H9 (cell line): ENCODE data around the gene TRIM56. TPM values are rescaled to one million over a fixed set of nuclear protein-coding genes. Genes with fewer than 3 reads are reported as not detected.

ENCODE experiments used
- DNase-seq: peaks from one replicate; pipeline ENCODE4 v3.0.0-alpha.2; 2017
- H2AFZ ChIP-seq: one replicate; pipeline ENCODE4 v1.6.1; 2013; ENCODE audit warnings: mild to moderate bottlenecking, low read length, control low read depth, moderate library complexity
- H2AK5ac ChIP-seq: 2 replicates; pipeline ENCODE4 v1.6.1; 2013; ENCODE audit warnings: low read length, control low read depth, mixed read lengths; ENCODE audit not compliant: insufficient read length
- H2BK120ac ChIP-seq: one replicate; pipeline ENCODE4 v1.6.1; 2013; ENCODE audit warnings: low read depth, mild to moderate bottlenecking, low read length, control low read depth, inconsistent platforms; ENCODE audit not compliant: poor library complexity, severe bottlenecking
- H2BK12ac ChIP-seq: 2 replicates; pipeline ENCODE4 v1.6.1; 2013; ENCODE audit warnings: low read length, control low read depth, mixed read lengths, low read depth; ENCODE audit not compliant: insufficient read length
- H2BK15ac ChIP-seq: 2 replicates; pipeline ENCODE4 v1.6.1; 2013; ENCODE audit warnings: low read depth, low read length, control low read depth
- H2BK20ac ChIP-seq: one replicate; pipeline ENCODE4 v1.6.1; 2013; ENCODE audit warnings: low read depth, mild to moderate bottlenecking, low read length, control low read depth, inconsistent platforms; ENCODE audit not compliant: poor library complexity, severe bottlenecking
- H2BK5ac ChIP-seq: 2 replicates; pipeline ENCODE4 v1.6.1; 2013; ENCODE audit warnings: low read length, control low read depth, mixed read lengths; ENCODE audit not compliant: insufficient read length
- H3K14ac ChIP-seq: 2 replicates; pipeline ENCODE4 v1.6.1; 2013; ENCODE audit warnings: low read length, control low read depth; ENCODE audit not compliant: insufficient read depth
- H3K18ac ChIP-seq: 2 replicates; pipeline ENCODE4 v1.6.1; 2013; ENCODE audit warnings: low read depth, mild to moderate bottlenecking, mixed read lengths, low read length, control low read depth; ENCODE audit not compliant: insufficient read length
- H3K23ac ChIP-seq: 2 replicates; pipeline ENCODE4 v1.6.1; 2013; ENCODE audit warnings: low read length, control low read depth, mixed read lengths, low read depth; ENCODE audit not compliant: insufficient read length
- H3K23me2 ChIP-seq: 2 replicates; pipeline ENCODE4 v1.6.1; 2013; ENCODE audit warnings: low read depth, mild to moderate bottlenecking, mixed read lengths, low read length, control low read depth; ENCODE audit not compliant: insufficient read length, poor library complexity, severe bottlenecking
- H3K27ac ChIP-seq: 2 replicates; pipeline ENCODE4 v1.5.1; 2013; ENCODE audit warnings: low read length, control low read depth, mixed read lengths, low read depth; ENCODE audit not compliant: insufficient read length
- H3K27me3 ChIP-seq: 2 replicates; pipeline ENCODE4 v1.6.1; 2013; ENCODE audit warnings: low read length, control low read depth, inconsistent platforms; ENCODE audit not compliant: insufficient read depth
- H3K4ac ChIP-seq: 2 replicates; pipeline ENCODE4 v1.6.1; 2013; ENCODE audit warnings: low read depth, mild to moderate bottlenecking, control low read depth, inconsistent platforms, low read length, moderate library complexity
- H3K4me1 ChIP-seq: 2 replicates; pipeline ENCODE4 v1.6.1; 2013; ENCODE audit warnings: low read length, control low read depth, inconsistent platforms; ENCODE audit not compliant: insufficient read depth
- H3K4me2 ChIP-seq: 2 replicates; pipeline ENCODE4 v1.6.1; 2013; ENCODE audit warnings: low read length, control low read depth, mixed read lengths; ENCODE audit not compliant: insufficient read length, insufficient read depth
- H3K56ac ChIP-seq: 2 replicates; pipeline ENCODE4 v1.6.1; 2013; ENCODE audit warnings: low read depth, mild to moderate bottlenecking, mixed read lengths, low read length, control low read depth; ENCODE audit not compliant: insufficient read length
- H3K79me1 ChIP-seq: 2 replicates; pipeline ENCODE4 v1.6.1; 2013; ENCODE audit warnings: low read depth, mild to moderate bottlenecking, moderate library complexity, low read length, control low read depth, inconsistent platforms; ENCODE audit not compliant: insufficient read depth, poor library complexity, severe bottlenecking
- H3K79me2 ChIP-seq: 2 replicates; pipeline ENCODE4 v1.6.1; 2013; ENCODE audit warnings: low read length, control low read depth, inconsistent platforms; ENCODE audit not compliant: insufficient read depth
- H3K9ac ChIP-seq: 2 replicates; pipeline ENCODE4 v1.6.1; 2013; ENCODE audit warnings: low read length, control low read depth, mixed read lengths; ENCODE audit not compliant: insufficient read length; ENCODE audit errors: extremely low read depth
- H3K9me3 ChIP-seq: one replicate; pipeline ENCODE4 v1.6.1; 2013; ENCODE audit warnings: low read depth, low read length, inconsistent platforms; ENCODE audit not compliant: control insufficient read depth
- H3T11ph ChIP-seq: one replicate; pipeline ENCODE4 v1.6.1; 2013; ENCODE audit warnings: mild to moderate bottlenecking, low read length, control low read depth, inconsistent platforms
- H4K20me1 ChIP-seq: one replicate; pipeline ENCODE4 v1.6.1; 2013; ENCODE audit not compliant: control insufficient read depth, insufficient read length, insufficient read depth
- H4K5ac ChIP-seq: 2 replicates; pipeline ENCODE4 v1.6.1; 2013; ENCODE audit warnings: low read depth, mild to moderate bottlenecking, mixed read lengths, low read length, control low read depth; ENCODE audit not compliant: insufficient read length
- H4K8ac ChIP-seq: replicated peaks from 2 replicates; pipeline ENCODE4 v1.6.1; 2013; ENCODE audit warnings: low read length, control low read depth, mixed read lengths, low read depth; ENCODE audit not compliant: insufficient read length
- H4K91ac ChIP-seq: 2 replicates; pipeline ENCODE4 v1.6.1; 2013; ENCODE audit warnings: low read depth, mild to moderate bottlenecking, moderate library complexity, mixed read lengths, low read length, control low read depth; ENCODE audit not compliant: insufficient read length
- H3K27ac Mint-ChIP-seq, 3 experiments: 2 replicates in 2 of 3; 3 replicates in 1 of 3; pipeline ENCODE4 v1.8.0; 2020 to 2021; ENCODE audit warnings: mixed read lengths in 3 of 3, mild to moderate bottlenecking in 1 of 3, moderate library complexity in 1 of 3
- H3K27me3 Mint-ChIP-seq: 2 replicates; pipeline ENCODE4 v1.8.0; 2021; ENCODE audit warnings: low read depth, mild to moderate bottlenecking, moderate library complexity, mixed read lengths
- H3K36me3 Mint-ChIP-seq, 3 experiments: 2 replicates in 2 of 3; 3 replicates in 1 of 3; pipeline ENCODE4 v1.8.0; 2020 to 2021; ENCODE audit warnings: low read depth in 3 of 3, mixed read lengths in 3 of 3; ENCODE audit not compliant: insufficient read depth in 1 of 3
- H3K4me1 Mint-ChIP-seq, 2 experiments: 2 replicates each; pipeline ENCODE4 v1.8.0; 2020; ENCODE audit warnings: mixed read lengths in 2 of 2
- H3K4me3 Mint-ChIP-seq, 2 experiments: 2 replicates in 1 of 2; 3 replicates in 1 of 2; pipeline ENCODE4 v1.8.0; 2020 to 2021; ENCODE audit warnings: mild to moderate bottlenecking in 2 of 2, mixed read lengths in 2 of 2, moderate library complexity in 1 of 2
- H3K9me3 Mint-ChIP-seq, 2 experiments: 2 replicates in 1 of 2; 3 replicates in 1 of 2; pipeline ENCODE4 v1.8.0; 2020; ENCODE audit warnings: mild to moderate bottlenecking in 2 of 2, mixed read lengths in 2 of 2, moderate library complexity in 1 of 2
- WGBS: extraction: QIAGEN DNeasy Blood & Tissue Kit; methylation state at CpG from one replicate; pipeline ENCODE4 v1.1.7; 2013; ENCODE audit warnings: missing lambda C conversion rate, low lambda C conversion rate, mixed read lengths; ENCODE audit not compliant: insufficient read length; ENCODE audit errors: extremely low coverage; 5-methylcytosine and 5-hydroxymethylcytosine counted together
- total RNA-seq: library from RNA; stranded (reverse); gene quantifications from 2 replicates; pipeline ENCODE4 v1.2.1, GENCODE V29; 2021
- TF ChIP-seq, protein P1 (sequence below): fragments of 200-600 bp; sonication (generic); conservative IDR thresholded peaks from 3 replicates; pipeline ENCODE4 v1.8.0; 2021; ENCODE audit warnings: antibody characterized with exemption, mild to moderate bottlenecking

The TRIM56 gene
- total RNA-seq, 1 experiment from 2014 or later: 21.8 TPM

DNA sequence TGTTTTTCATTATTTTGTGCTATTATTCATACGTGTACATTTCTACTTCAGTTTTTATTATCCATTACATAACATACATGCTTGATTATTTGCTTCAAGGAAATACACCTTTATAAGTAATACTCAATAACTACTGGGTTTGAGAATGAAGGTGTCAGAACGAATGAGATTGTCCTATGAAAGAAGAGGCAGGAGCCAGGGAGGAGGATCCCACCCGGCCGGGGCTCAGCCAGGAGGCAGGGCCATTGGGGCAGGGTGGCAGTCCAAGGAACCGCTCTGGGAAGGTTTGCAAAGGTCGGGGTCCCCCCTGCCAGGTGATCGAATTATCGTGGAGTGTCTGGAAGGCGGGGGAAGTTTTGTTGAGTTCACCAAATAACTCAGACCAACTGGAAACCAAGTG is 9.1 kb downstream of the TRIM56 start:
- Mint-ChIP-seq H3K27me3 (peaks cover 2% of the 10 kb centered on the region; the same call in 1 of the 2 replicates), H3K4me3 (no peak overlapping the region), H3K4me1 (peaks cover 21 to 23% of the 10 kb centered on the region in 2 experiments), H3K9me3 (peaks cover 9% of the 10 kb centered on the region in 2 experiments), H3K36me3 (peaks cover 14 to 26% (median 17%) of the 10 kb centered on the region in 3 experiments; a peak in 6 of 7 replicates), H3K27ac (peak overlapping the region in 1 of 3 experiments; percentile 52; a peak in 1 of 7 replicates)
- Histone ChIP-seq H3K27ac (no peak overlapping the region), H3K9ac (no peak overlapping the region), H3K79me1 (no peaks in the 10 kb centered on the region), H3K4ac (no peak overlapping the region), H3K27me3 (no peaks in the 10 kb centered on the region), H3K23ac (no peak overlapping the region), H3K14ac (no peak overlapping the region), H2BK15ac (no peak overlapping the region), H2AFZ (no peak overlapping the region), H4K91ac (no peak overlapping the region), H2BK120ac (no peak overlapping the region), H3K23me2 (peaks cover 1% of the 10 kb centered on the region), H4K8ac (no peak overlapping the region), H2BK12ac (no peak overlapping the region), H3T11ph (no peak overlapping the region), H3K9me3 (no peaks in the 10 kb centered on the region), H2BK5ac (no peak overlapping the region), H2BK20ac (no peak overlapping the region), H3K79me2 (no peaks in the 10 kb centered on the region), H3K4me1 (peaks cover 4% of the 10 kb centered on the region; the same call in 1 of the 2 replicates), H3K4me2 (no peak overlapping the region), H3K18ac (no peak overlapping the region), H4K5ac (no peak overlapping the region), H3K56ac (no peak overlapping the region), H2AK5ac (no peak overlapping the region), H4K20me1 (no peaks in the 10 kb centered on the region)
- no CpG with 5 or more reads among the region's 9 CpGs for WGBS
- TF ChIP-seq, protein P1, sequence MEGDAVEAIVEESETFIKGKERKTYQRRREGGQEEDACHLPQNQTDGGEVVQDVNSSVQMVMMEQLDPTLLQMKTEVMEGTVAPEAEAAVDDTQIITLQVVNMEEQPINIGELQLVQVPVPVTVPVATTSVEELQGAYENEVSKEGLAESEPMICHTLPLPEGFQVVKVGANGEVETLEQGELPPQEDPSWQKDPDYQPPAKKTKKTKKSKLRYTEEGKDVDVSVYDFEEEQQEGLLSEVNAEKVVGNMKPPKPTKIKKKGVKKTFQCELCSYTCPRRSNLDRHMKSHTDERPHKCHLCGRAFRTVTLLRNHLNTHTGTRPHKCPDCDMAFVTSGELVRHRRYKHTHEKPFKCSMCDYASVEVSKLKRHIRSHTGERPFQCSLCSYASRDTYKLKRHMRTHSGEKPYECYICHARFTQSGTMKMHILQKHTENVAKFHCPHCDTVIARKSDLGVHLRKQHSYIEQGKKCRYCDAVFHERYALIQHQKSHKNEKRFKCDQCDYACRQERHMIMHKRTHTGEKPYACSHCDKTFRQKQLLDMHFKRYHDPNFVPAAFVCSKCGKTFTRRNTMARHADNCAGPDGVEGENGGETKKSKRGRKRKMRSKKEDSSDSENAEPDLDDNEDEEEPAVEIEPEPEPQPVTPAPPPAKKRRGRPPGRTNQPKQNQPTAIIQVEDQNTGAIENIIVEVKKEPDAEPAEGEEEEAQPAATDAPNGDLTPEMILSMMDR: no peak
- no peak for DNase-seq
